Loucy (cell line): Measurements from ENCODE around the gene FAM221B.

Experiments used
- H2AFZ ChIP-seq: fragments of 200-600 bp; sonication (generic); 2 replicates; pipeline ENCODE4 v1.6.0; 2016; ENCODE audit warnings: antibody characterized with exemption, mild to moderate bottlenecking, low read length, moderate library complexity
- H3F3A ChIP-seq: fragments of 200-600 bp; 2 replicates; pipeline ENCODE4 v1.6.0; 2016; ENCODE audit warnings: antibody characterized with exemption, low read depth, mild to moderate bottlenecking
- H3K27me3 ChIP-seq: fragments of 200-600 bp; sonication (generic); 2 replicates; pipeline ENCODE4 v1.6.1; 2014; ENCODE audit warnings: low read length, mild to moderate bottlenecking; ENCODE audit not compliant: insufficient read depth, poor library complexity, severe bottlenecking
- H3K36me3 ChIP-seq: fragments of 200-600 bp; sonication (generic); 2 replicates; pipeline ENCODE4 v1.6.1; 2016; ENCODE audit warnings: low read length; ENCODE audit not compliant: insufficient read depth
- H3K4me1 ChIP-seq: fragments of 200-600 bp; sonication (generic); 2 replicates; pipeline ENCODE4 v1.5.1; 2014; ENCODE audit warnings: low read length, mild to moderate bottlenecking; ENCODE audit not compliant: insufficient read depth, poor library complexity, severe bottlenecking
- H3K4me2 ChIP-seq: fragments of 200-600 bp; sonication (generic); 2 replicates; pipeline ENCODE4 v1.6.0; 2014; ENCODE audit warnings: antibody characterized with exemption, low read length, low read depth, mild to moderate bottlenecking; ENCODE audit not compliant: poor library complexity, severe bottlenecking
- H3K4me3 ChIP-seq: fragments of 200-600 bp; sonication (generic); 2 replicates; pipeline ENCODE4 v1.5.1; 2014; ENCODE audit warnings: low read length, mild to moderate bottlenecking, mixed read lengths; ENCODE audit not compliant: poor library complexity, severe bottlenecking
- H3K79me2 ChIP-seq: fragments of 200-600 bp; sonication (generic); 2 replicates; pipeline ENCODE4 v1.6.1; 2014; ENCODE audit warnings: low read length; ENCODE audit not compliant: insufficient read depth
- H3K9ac ChIP-seq: fragments of 200-600 bp; sonication (generic); 2 replicates; pipeline ENCODE4 v1.6.0; 2014; ENCODE audit warnings: mild to moderate bottlenecking, low read depth, low read length, moderate library complexity; ENCODE audit not compliant: poor library complexity, severe bottlenecking
- H3K9me2 ChIP-seq: fragments of 200-600 bp; sonication (generic); replicated peaks from 2 replicates; pipeline ENCODE4 v1.6.1; 2016; ENCODE audit warnings: low read depth, low read length, mixed read lengths
- H3K9me3 ChIP-seq: fragments of 200-600 bp; sonication (generic); 2 replicates; pipeline ENCODE4 v1.6.1; 2014; ENCODE audit warnings: mild to moderate bottlenecking, antibody characterized with exemption, low read length, low read depth; ENCODE audit not compliant: insufficient read depth
- H4K20me1 ChIP-seq: fragments of 200-600 bp; sonication (generic); 2 replicates; pipeline ENCODE4 v1.6.0; 2014; ENCODE audit warnings: antibody characterized with exemption, low read length, mild to moderate bottlenecking; ENCODE audit not compliant: insufficient read depth, poor library complexity, severe bottlenecking
- CTCF ChIP-seq: fragments of 200-600 bp; sonication (generic); conservative IDR thresholded peaks from 2 replicates; pipeline ENCODE4 v1.5.1; 2014; ENCODE audit warnings: mild to moderate bottlenecking, antibody characterized with exemption, low read length
- EZH2phosphoT487 ChIP-seq: fragments of 200-600 bp; IDR thresholded peaks from 2 replicates; pipeline ENCODE4 v1.6.1; 2018; ENCODE audit warnings: antibody characterized with exemption, mild to moderate bottlenecking, moderate library complexity, borderline replicate concordance

FAM221B gene

GRCh38 chr9:35862328-35862727 lies 33.8 kb upstream of the FAM221B start:
- Histone ChIP-seq H3K9me3 (no peaks in the 10 kb centered on the region), H2AFZ (no peak overlapping the region), H3K79me2 (no peaks in the 10 kb centered on the region), H4K20me1 (no peaks in the 10 kb centered on the region), H3K27me3 (no peaks in the 10 kb centered on the region), H3F3A (no peaks in the 10 kb centered on the region), H3K9me2 (no peaks in the 10 kb centered on the region), H3K4me2 (no peak overlapping the region), H3K9ac (no peak overlapping the region), H3K36me3 (no peaks in the 10 kb centered on the region), H3K4me1 (no peaks in the 10 kb centered on the region), H3K4me3 (no peak overlapping the region)
- no peak for TF ChIP-seq EZH2phosphoT487
- TF ChIP-seq CTCF = no peak

DNA sequence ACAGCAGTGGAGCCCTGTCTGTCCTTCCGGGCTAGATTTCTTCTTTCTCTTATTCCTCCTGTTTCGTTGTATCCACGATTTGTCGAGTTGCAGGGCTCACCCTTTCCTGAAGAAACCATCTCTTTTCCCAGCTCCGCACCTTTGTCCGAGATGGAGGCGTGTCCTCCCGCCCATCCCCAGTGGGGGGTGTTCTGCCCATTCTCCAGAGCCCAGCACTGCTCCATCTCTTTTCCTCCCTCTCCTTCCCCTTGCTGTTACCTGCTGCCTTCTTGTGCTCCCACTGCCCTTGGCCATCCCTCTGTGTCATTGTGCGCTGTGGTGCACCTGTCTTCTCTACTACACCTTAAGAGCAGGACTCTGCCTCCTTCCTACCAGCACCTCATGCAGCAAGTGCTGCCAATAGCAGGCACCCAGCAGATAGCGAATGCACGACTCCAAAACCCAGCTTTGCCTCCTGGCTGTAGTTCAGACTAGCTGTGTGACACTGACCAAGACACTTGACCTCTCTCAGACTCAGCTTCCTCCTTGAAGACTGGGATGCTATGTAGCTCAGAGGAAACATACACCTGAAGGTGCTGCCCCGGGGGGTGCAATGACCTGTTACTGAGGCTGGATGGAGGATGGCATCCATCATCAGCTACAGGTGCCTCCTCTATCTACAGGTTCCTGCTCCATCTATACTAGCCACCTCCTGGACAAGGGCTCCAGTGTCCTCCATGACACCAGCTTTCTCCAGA lies 32.8 kb upstream of the FAM221B start:
- no peaks in the 10 kb centered on the region for H4K20me1 ChIP-seq
- H3K79me2 ChIP-seq = no peaks in the 10 kb centered on the region
- H3K4me3 ChIP-seq = no peak overlapping the region
- no peak for TF ChIP-seq EZH2phosphoT487
- TF ChIP-seq CTCF = no peak
- no peak overlapping the region for H2AFZ ChIP-seq
- no peaks in the 10 kb centered on the region for H3K9me3 ChIP-seq
- H3K9ac ChIP-seq = no peak overlapping the region
- no peaks in the 10 kb centered on the region for H3K4me1 ChIP-seq
- no peak overlapping the region for H3K4me2 ChIP-seq
- no peaks in the 10 kb centered on the region for H3F3A ChIP-seq
- no peaks in the 10 kb centered on the region for H3K27me3 ChIP-seq
- no peaks in the 10 kb centered on the region for H3K9me2 ChIP-seq
- no peaks in the 10 kb centered on the region for H3K36me3 ChIP-seq

- Histone ChIP-seq H3K9ac (no peak overlapping the region), H3K9me2 (no peaks in the 10 kb centered on the region), H3K9me3 (no peaks in the 10 kb centered on the region), H3K79me2 (no peaks in the 10 kb centered on the region), H3K36me3 (no peaks in the 10 kb centered on the region), H2AFZ (no peak overlapping the region), H3K4me3 (no peak overlapping the region), H3K4me1 (no peaks in the 10 kb centered on the region), H3F3A (no peaks in the 10 kb centered on the region), H3K4me2 (no peak overlapping the region), H4K20me1 (no peaks in the 10 kb centered on the region), H3K27me3 (no peaks in the 10 kb centered on the region)
- TF ChIP-seq CTCF = no peak
- TF ChIP-seq EZH2phosphoT487 = no peak
These were observed 31.4 kb upstream of the FAM221B start for GRCh38 chr9:35859990-35860339.
